Esophagus squamous epithelium (tissue), 4 donors: ENCODE data around the gene DNASE1L3.

Experiments used
- POLR2A ChIP-seq, 4 donors: fragments of 450-650 bp; IDR thresholded peaks; one replicate each; pipeline ENCODE4 v1.6.1; 2017; ENCODE audit warnings: antibody characterized with exemption in 4 of 4, mild to moderate bottlenecking in 4 of 4, moderate library complexity in 3 of 4
- TF ChIP-seq, protein P1 (sequence below), 6 experiments: fragments of 450-650 bp in 4 of 6; fragments of 200-600 bp in 2 of 6; sonication (generic) in 2 of 6; IDR thresholded peaks; one replicate each; pipeline ENCODE4 v1.5.1; 2016 to 2019; ENCODE audit warnings: antibody characterized with exemption in 6 of 6, mild to moderate bottlenecking in 4 of 6, moderate library complexity in 4 of 6

DNA sequence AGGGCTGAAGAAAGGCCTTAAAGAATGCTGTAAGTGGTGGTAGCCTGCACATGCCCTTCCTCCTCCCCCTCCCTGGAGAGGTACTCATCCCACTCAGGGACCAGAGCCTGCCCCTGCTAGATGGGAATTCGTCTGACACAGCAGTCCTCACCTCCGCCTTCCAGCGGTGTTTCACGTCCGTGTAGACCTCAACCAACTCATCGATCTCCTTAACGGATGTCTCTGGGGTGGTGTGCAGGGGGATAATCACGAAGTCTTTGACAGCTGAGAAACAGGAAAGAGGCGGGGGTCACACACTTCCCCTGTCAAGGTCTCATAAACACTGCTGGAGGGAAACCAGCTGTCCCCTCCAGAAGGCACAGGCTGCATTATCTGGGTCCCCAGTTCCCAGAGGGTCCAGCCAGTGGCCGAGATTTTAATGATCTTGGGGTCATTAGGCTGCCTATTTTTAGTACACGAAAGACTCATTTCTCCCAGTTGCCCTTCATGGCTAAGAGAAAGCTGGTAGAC, 9.9 kb downstream of the DNASE1L3 start:
- TF ChIP-seq, protein P1, sequence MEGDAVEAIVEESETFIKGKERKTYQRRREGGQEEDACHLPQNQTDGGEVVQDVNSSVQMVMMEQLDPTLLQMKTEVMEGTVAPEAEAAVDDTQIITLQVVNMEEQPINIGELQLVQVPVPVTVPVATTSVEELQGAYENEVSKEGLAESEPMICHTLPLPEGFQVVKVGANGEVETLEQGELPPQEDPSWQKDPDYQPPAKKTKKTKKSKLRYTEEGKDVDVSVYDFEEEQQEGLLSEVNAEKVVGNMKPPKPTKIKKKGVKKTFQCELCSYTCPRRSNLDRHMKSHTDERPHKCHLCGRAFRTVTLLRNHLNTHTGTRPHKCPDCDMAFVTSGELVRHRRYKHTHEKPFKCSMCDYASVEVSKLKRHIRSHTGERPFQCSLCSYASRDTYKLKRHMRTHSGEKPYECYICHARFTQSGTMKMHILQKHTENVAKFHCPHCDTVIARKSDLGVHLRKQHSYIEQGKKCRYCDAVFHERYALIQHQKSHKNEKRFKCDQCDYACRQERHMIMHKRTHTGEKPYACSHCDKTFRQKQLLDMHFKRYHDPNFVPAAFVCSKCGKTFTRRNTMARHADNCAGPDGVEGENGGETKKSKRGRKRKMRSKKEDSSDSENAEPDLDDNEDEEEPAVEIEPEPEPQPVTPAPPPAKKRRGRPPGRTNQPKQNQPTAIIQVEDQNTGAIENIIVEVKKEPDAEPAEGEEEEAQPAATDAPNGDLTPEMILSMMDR (IDR thresholded peaks at IDR 0.05) = no peak
- no peak for TF ChIP-seq POLR2A (IDR thresholded peaks at IDR 0.05)
